ENCODE measurements around the gene ITSN2. TPM values are rescaled to one million over a fixed set of nuclear protein-coding genes. Genes with fewer than 3 reads are reported as not detected.
A peak's percentile ranks its signal among the peaks of the same experiment; 100 is the strongest.
"Not testable (repeated sequence)": the region's sequence is repeated elsewhere in the genome, so short reads cannot be mapped to it uniquely, and the experiment has no call there.

Gene ITSN2
- total RNA-seq, 2 experiments from 2014 or later, result 72.0 to 77.2 TPM

DNA sequence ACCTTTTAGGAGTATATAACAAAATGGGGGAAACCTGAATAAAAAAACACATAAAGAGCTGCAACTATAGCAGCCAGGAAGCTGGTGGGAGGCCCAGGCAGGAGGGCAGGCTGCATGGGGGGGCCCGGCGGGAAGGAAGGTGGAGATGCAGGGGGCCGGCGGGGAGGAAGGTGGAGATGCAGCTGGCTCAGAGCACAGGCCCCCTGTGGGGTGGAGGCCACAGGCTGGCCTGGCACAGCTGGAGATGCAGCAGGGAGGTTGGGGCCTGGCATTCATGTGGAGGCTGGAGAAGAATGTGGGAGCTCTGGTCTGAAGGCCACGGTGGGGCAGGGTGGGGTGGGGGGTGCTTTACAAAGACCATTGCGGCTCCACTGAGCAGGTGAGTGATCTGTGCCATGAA lies 154.1 kb downstream of the ITSN2 start:
- Mint-ChIP-seq H3K27me3 (no peaks in the 10 kb centered on the region), H3K9me3 (ENCODE audit: low read depth) (no peaks in the 10 kb centered on the region), H3K36me3 (peaks cover 20% of the 10 kb centered on the region), H3K27ac (no peak overlapping the region), H3K4me3 (no peak overlapping the region), H3K4me1 (no peaks in the 10 kb centered on the region)
- ATAC-seq (no peak), DNase-seq (peak; percentile 4)
- CTCF ChIA-PET, result no interaction called here

GRCh38 chr2:24205131-24205530 lies 155.2 kb downstream of the ITSN2 start:
- Mint-ChIP-seq H3K27me3 (no peaks in the 10 kb centered on the region), H3K36me3 (peaks cover 18% of the 10 kb centered on the region), H3K27ac (no peak overlapping the region), H3K4me1 (no peaks in the 10 kb centered on the region), H3K9me3 (ENCODE audit: low read depth) (no peaks in the 10 kb centered on the region), H3K4me3 (no peak overlapping the region)
- no peak for ATAC-seq
- CTCF ChIA-PET, result no interaction called here
- DNase-seq, result no peak

- ATAC-seq, result no peak
- no peak overlapping the region for H3K4me3 Mint-ChIP-seq
- H3K36me3 Mint-ChIP-seq, result peaks cover 18% of the 10 kb centered on the region
- H3K4me1 Mint-ChIP-seq, result no peaks in the 10 kb centered on the region
- no peak for DNase-seq
- no peaks in the 10 kb centered on the region for H3K9me3 Mint-ChIP-seq (ENCODE audit: low read depth)
- no peaks in the 10 kb centered on the region for H3K27me3 Mint-ChIP-seq
- CTCF ChIA-PET, result no interaction called here
- no peak overlapping the region for H3K27ac Mint-ChIP-seq
Measured at GRCh38 chr2:24204505-24204904, 155.8 kb downstream of the ITSN2 start.

DNA sequence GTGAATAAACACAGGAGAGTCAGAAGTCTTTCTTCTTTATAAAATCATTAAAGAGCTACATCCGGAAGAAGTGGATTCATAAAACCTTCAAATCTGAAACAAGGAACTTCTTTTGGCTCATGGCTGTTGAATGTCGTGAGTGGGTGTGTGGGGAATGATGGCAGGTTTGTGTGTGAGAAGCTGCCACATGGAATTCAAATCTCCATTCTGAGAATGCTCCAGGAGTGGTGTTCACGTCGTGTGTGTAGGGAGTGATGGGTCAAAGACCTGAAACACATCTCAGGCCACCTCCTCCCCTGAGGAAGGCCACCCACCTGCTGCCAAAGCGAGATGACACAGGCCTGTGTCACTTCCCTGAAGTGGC lies 156.6 kb downstream of the ITSN2 start:
- Mint-ChIP-seq H3K27me3 (no peaks in the 10 kb centered on the region), H3K27ac (no peak overlapping the region), H3K4me1 (no peaks in the 10 kb centered on the region), H3K36me3 (peaks cover 18% of the 10 kb centered on the region), H3K4me3 (no peak overlapping the region), H3K9me3 (ENCODE audit: low read depth) (no peaks in the 10 kb centered on the region)
- CTCF ChIA-PET, result no interaction called here
- DNase-seq, result no peak
- ATAC-seq, result no peak

DNA sequence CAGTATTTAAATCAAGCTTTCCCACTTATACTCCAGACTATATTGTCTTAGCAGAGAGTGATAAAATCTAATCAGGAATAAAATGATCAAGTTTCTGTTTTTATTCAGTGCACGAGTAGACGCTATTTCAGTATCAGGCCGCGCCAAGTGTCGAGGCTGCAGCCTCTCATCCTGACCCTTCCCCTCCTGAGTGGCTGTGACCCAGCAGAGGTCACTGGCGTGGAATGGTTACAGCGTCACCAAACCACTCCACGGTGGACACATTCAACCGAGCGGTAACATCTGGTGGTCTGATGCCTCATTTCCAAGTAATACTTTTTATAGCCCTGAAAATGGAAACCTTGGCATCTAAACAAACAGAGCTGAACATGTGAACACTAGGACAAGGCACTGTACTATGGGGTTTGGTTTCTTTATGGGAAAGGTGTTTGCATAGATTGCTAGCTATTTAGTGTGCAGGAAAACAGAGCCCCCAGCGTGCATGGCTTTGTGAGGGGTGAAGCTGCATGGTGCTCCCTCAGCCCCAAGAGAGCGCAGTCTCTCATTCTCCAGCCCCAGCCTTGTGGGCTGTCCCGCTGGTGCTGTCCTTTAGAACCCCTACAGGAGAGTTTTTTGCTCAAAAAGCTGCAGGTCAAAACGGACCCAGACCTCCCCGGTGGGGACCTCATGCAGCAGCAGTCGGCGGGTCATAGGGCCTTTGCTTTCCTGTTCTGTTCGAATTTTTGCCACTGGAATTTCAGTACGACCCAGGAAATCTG lies 157.1 kb downstream of the ITSN2 start:
- no peak for DNase-seq
- H3K36me3 Mint-ChIP-seq, result peaks cover 18% of the 10 kb centered on the region
- CTCF ChIA-PET, result no interaction called here
- H3K4me3 Mint-ChIP-seq, result no peak overlapping the region
- no peaks in the 10 kb centered on the region for H3K27me3 Mint-ChIP-seq
- no peak overlapping the region for H3K27ac Mint-ChIP-seq
- ATAC-seq, result no peak
- H3K4me1 Mint-ChIP-seq, result no peaks in the 10 kb centered on the region
- no peaks in the 10 kb centered on the region for H3K9me3 Mint-ChIP-seq (ENCODE audit: low read depth)

DNA sequence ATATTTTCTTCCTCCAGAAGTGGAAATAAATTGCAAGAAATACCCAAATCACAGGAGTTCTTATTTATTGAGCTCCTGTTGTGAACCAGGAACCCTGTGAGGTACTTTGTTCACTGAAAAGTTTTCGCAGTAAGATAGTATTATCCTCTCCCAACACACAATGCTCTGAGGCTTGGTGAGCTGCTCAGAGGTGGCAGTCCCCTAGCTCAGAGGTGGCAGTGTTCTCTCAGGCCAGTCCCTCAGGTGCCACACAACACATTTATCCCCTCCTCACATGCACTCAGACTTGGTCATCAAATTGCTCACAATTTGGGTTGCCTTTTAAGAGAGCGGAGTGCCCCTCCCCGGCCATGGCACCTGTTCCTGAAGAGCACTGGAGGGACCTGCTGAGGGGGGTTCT lies 159.5 kb downstream of the ITSN2 start:
- ATAC-seq (no peak), DNase-seq (no peak)
- H3K4me1 Mint-ChIP-seq, result no peaks in the 10 kb centered on the region
- no peaks in the 10 kb centered on the region for H3K9me3 Mint-ChIP-seq (ENCODE audit: low read depth)
- H3K4me3 Mint-ChIP-seq, result no peak overlapping the region
- CTCF ChIA-PET, result interaction anchor here (1.0 kb wide), 1 partner anchor 24 kb away, joined by 3 read pairs; no protein-coding TSS in a partner anchor
- H3K27me3 Mint-ChIP-seq, result peaks cover 3% of the 10 kb centered on the region
- H3K27ac Mint-ChIP-seq, result no peak overlapping the region
- H3K36me3 Mint-ChIP-seq, result peaks cover 16% of the 10 kb centered on the region

DNA sequence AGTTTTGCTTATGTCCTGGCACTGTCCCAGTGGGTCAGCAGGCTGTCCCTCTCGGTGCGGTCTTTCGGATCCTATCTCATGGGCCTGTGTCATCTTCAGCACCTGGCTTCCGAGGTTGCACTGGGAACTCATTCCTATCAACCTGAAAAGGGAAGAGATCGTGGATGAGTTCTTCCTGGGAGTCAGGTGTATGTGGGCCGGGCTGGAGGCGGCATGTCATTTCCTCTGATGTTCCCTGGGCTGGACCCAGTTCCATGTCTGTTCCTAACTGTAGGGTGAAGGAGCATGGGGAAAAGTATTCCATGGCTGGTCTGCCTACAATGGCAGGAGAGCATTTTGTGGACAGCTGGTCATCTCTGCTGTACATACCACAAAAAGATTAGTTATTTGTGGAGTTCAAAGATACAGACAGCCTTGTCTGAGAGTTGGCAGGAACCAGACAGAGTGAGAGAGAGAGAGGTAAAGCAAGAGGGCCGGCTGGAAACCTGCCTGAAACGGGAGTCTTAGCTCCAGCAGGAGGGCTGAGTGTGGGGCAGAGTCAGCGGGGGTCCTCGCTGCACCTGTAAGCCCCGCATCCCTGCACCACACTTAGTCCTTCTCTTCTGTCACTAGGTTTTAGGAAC lies 160.3 kb downstream of the ITSN2 start:
- H3K9me3 Mint-ChIP-seq (ENCODE audit: low read depth), result no peaks in the 10 kb centered on the region
- no peak overlapping the region for H3K27ac Mint-ChIP-seq
- ATAC-seq, result no peak
- DNase-seq, result no peak
- H3K36me3 Mint-ChIP-seq, result peaks cover 12% of the 10 kb centered on the region
- no peaks in the 10 kb centered on the region for H3K4me1 Mint-ChIP-seq
- CTCF ChIA-PET, result interaction anchor here (1.0 kb wide), 1 partner anchor 23 kb away, joined by 3 read pairs; no protein-coding TSS in a partner anchor
- H3K27me3 Mint-ChIP-seq, result peaks cover 3% of the 10 kb centered on the region
- no peak overlapping the region for H3K4me3 Mint-ChIP-seq

- H3K9me3 Mint-ChIP-seq (ENCODE audit: low read depth); H3K27me3 Mint-ChIP-seq; DNase-seq; ATAC-seq; H3K27ac Mint-ChIP-seq; H3K36me3 Mint-ChIP-seq; H3K4me3 Mint-ChIP-seq; CTCF ChIA-PET; H3K4me1 Mint-ChIP-seq: not testable (repeated sequence)
Measured at GRCh38 chr2:24197213-24197612, 163.1 kb downstream of the ITSN2 start.

GRCh38 chr2:24191848-24192247 lies 168.5 kb downstream of the ITSN2 start:
- no peak for ATAC-seq
- CTCF ChIA-PET, result interaction anchor here (0.6 kb wide), 1 partner anchor 132 kb away, joined by 3 read pairs; no protein-coding TSS in a partner anchor
- no peaks in the 10 kb centered on the region for H3K4me1 Mint-ChIP-seq

DNA sequence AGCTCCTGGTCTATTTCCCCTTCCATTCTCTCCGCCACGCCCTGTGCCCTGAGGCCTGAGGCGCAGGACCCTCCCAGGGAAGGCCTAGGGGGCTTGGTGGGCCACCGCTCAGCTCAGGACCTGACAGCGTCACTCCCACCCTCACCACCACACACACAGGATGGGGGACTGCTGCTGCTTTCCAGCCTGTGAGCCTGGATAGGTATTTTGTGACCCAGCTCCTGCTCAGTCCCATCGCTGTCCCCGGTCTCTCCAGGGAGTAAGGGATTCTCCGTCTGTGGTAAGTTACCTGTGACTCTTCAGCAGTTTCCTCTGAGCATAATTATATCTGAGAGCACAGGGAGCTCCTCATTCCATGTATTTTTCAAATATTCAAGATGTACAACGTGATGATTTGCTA lies 169.2 kb downstream of the ITSN2 start:
- H3K4me3 Mint-ChIP-seq, result no peak overlapping the region

More at GRCh38 chr2:24191848-24192247, 168.5 kb downstream of the ITSN2 start:
- H3K27ac Mint-ChIP-seq, result no peak overlapping the region
- no peak for DNase-seq
- H3K4me3 Mint-ChIP-seq, result no peak overlapping the region
- H3K27me3 Mint-ChIP-seq, result peaks cover 4% of the 10 kb centered on the region
- H3K36me3 Mint-ChIP-seq, result no peaks in the 10 kb centered on the region
- H3K9me3 Mint-ChIP-seq (ENCODE audit: low read depth), result no peaks in the 10 kb centered on the region

GRCh38 chr2:24190503-24190902 lies 169.8 kb downstream of the ITSN2 start:
- H3K4me1 Mint-ChIP-seq, result no peaks in the 10 kb centered on the region
- H3K4me3 Mint-ChIP-seq, result no peak overlapping the region
- DNase-seq (no peak), ATAC-seq (no peak)
- peaks cover 2% of the 10 kb centered on the region for H3K27me3 Mint-ChIP-seq
- H3K27ac Mint-ChIP-seq, result no peak overlapping the region
- no peaks in the 10 kb centered on the region for H3K9me3 Mint-ChIP-seq (ENCODE audit: low read depth)
- H3K36me3 Mint-ChIP-seq, result no peaks in the 10 kb centered on the region
- CTCF ChIA-PET, result no interaction called here

More for the DNA sequence above, 169.2 kb downstream of the ITSN2 start:
- no peaks in the 10 kb centered on the region for H3K4me1 Mint-ChIP-seq
- peaks cover 2% of the 10 kb centered on the region for H3K27me3 Mint-ChIP-seq
- H3K9me3 Mint-ChIP-seq (ENCODE audit: low read depth), result no peaks in the 10 kb centered on the region
- DNase-seq (no peak), ATAC-seq (no peak)
- CTCF ChIA-PET, result interaction anchor here (0.6 kb wide), 1 partner anchor 132 kb away, joined by 3 read pairs; no protein-coding TSS in a partner anchor
- no peak overlapping the region for H3K27ac Mint-ChIP-seq
- no peaks in the 10 kb centered on the region for H3K36me3 Mint-ChIP-seq

DNA sequence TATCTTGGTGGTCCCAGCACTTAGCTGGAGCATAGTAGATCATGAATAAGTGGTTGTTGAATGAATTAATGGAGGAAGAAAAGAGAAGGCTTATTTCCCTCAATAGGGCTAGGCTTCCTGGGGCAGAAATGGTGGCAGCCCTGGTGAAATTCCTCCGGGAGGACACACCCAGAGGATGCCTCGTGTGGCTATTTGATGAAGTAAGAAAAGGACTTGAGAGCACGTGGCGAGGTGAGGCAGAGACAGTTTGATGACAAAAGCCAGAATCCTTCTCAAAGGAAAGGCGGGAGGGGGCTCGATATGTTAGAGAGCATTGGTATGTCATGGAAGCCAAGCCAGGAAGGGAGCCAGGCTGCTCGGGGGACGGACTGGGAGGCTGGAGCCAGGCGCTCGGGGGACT lies 170.8 kb downstream of the ITSN2 start:
- CTCF ChIA-PET, result no interaction called here

GRCh38 chr2:24183366-24184069 lies 176.8 kb downstream of the ITSN2 start:
- H3K4me3 Mint-ChIP-seq, result no peak overlapping the region
- H3K27me3 Mint-ChIP-seq, result peaks cover 2% of the 10 kb centered on the region
- no peak overlapping the region for H3K27ac Mint-ChIP-seq
- no peaks in the 10 kb centered on the region for H3K36me3 Mint-ChIP-seq
- peaks cover 5% of the 10 kb centered on the region for H3K4me1 Mint-ChIP-seq
- ATAC-seq (no peak), DNase-seq (no peak)
- H3K9me3 Mint-ChIP-seq (ENCODE audit: low read depth), result no peaks in the 10 kb centered on the region
- CTCF ChIA-PET, result no interaction called here

More for the DNA sequence above, 170.8 kb downstream of the ITSN2 start:
- H3K4me1 Mint-ChIP-seq, result no peaks in the 10 kb centered on the region
- H3K4me3 Mint-ChIP-seq, result no peak overlapping the region
- H3K27me3 Mint-ChIP-seq, result peaks cover 2% of the 10 kb centered on the region
- H3K9me3 Mint-ChIP-seq (ENCODE audit: low read depth), result no peaks in the 10 kb centered on the region
- no peak overlapping the region for H3K27ac Mint-ChIP-seq
- no peaks in the 10 kb centered on the region for H3K36me3 Mint-ChIP-seq
- no peak for DNase-seq
- no peak for ATAC-seq

DNA sequence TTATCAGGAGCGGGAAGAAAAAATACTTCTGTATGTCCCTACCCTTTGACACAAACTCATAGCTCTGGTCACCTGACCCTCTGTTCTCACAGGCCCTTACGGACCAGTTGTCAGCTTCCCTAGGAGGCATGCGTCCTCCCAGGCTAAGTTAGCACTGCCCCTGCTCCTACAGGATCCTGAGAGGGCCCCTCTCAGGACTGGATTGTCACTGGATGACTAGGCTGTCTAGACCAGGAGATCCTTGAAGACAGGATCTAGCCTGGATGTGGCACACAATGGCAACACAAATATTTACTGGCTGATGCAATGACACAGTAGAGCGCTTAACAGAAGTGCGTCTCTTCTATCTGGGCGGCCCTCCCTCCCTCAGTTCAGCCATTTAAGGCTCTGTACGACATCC lies 177.8 kb downstream of the ITSN2 start:
- no peaks in the 10 kb centered on the region for H3K27me3 Mint-ChIP-seq
- peaks cover 5% of the 10 kb centered on the region for H3K4me1 Mint-ChIP-seq
- no peak for DNase-seq
- H3K4me3 Mint-ChIP-seq, result no peak overlapping the region
- no peaks in the 10 kb centered on the region for H3K9me3 Mint-ChIP-seq (ENCODE audit: low read depth)
- H3K36me3 Mint-ChIP-seq, result no peaks in the 10 kb centered on the region
- ATAC-seq, result no peak
- no peak overlapping the region for H3K27ac Mint-ChIP-seq
- CTCF ChIA-PET, result no interaction called here
